RCC 7860 (cell line): ENCODE measurements around the gene CAMKMT.
"Not testable (repeated sequence)": the region's sequence is repeated elsewhere in the genome, so short reads cannot be mapped to it uniquely, and the experiment has no call there.

Experiments
- DNase-seq: peaks from one replicate; pipeline ENCODE4 v3.0.0-alpha.2; 2015; ENCODE audit warnings: low spot score
- FAIRE-seq: peaks from 2 replicates; lab custom pipeline; 2012; peaks lifted over from hg19 to GRCh38; lab: Jason Lieb, UNC

Gene CAMKMT

DNA sequence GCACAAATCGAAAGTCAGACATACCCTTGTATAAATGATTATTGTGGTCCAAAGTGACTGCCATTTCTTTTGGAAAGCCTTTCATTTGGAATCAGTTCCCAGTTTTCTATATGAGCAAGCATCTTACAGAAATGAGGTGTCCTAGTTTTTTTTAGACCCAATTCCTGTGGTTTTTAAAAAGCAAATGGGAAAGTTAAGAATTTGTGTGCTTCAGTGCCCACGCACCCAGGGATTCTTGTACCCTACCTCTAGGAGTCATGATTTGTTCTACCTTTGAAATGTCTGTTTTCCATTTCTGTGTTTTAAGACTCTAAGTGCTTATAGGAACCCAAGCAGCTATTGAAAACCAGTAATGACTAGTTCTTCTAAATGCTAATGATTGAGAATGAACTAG is 218.1 kb downstream of the CAMKMT start:
- no peak for DNase-seq
- FAIRE-seq = no peak

DNA sequence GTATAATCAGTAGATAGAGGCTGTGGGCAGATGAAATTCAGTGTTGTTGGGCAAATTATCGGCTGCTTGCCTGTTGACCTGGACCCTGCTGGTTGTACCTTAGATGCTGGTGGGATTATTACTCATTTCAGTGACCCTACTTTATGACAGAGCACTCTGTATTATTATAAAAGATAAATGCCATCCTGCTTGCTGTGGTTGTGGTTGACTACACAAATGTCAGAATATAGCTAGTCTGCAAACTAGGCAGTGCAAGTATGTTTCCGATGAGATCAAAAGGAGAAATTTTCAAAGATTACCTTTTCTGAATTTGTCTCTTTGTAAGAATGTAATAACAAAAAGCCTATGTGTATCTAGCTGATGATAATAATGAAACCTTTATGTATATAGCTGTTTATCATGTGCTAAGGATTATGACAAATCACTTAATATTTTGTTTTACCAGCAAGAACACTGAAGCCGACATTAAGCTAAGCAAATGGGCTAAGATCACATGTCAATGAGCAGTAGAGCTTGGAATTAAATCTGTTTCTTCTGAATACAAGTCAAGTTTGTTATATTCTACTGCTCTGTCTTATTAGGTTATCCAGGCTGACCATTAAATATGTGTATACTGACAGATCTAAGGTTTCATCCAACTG is 219.2 kb downstream of the CAMKMT start:
- FAIRE-seq = no peak

DNA sequence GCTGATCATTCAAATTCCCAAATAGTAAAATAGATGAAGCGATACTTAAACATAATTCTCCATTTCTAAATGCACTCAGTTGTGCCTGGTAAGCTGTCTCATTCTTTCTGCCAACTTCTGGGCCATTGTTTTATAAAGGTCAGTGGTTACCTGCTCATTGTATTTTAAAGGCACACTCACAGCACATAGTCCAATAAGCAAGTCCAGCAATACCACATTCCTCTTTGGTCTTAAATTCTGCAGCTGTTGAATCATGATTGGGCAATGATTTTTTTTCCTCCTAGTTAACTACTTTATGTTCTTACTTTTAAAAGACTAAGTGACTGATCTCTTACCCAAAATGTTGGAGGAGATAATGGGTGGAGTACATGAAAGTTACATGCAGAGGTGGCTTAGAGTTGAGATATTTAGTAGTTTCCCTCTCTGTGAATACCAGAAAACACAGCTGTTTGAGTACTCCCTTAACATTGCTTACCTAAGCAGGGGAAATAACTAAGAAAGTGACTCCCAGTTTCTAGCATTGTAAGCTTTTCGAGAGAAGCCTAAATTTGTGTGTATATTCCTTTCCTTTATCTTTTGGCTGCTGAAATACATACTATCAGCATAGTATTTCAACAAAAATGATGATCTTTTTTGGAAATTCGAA is 220.7 kb downstream of the CAMKMT start:
- DNase-seq (no peak), FAIRE-seq (no peak)

More for the DNA sequence above, 219.2 kb downstream of the CAMKMT start:
- no peak for DNase-seq

DNA sequence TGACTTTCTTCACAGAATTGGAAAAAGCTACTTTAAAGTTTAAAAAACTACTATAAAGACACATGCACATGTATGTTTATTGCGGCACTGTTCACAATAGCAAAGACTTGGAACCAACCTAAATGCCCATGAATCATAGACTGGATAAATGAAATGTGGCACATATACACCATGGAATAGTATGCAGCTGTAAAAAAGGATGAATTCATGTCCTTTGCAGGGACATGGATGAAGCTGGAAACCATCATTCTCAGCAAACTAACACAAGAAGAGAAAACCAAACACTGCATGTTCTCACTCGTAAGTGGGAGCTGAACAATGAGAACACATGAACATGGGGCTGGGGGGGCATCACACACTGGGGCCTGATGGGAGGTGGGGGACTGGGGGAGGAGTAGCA is 233.9 kb downstream of the CAMKMT start:
- not testable (repeated sequence) for DNase-seq, FAIRE-seq

DNA sequence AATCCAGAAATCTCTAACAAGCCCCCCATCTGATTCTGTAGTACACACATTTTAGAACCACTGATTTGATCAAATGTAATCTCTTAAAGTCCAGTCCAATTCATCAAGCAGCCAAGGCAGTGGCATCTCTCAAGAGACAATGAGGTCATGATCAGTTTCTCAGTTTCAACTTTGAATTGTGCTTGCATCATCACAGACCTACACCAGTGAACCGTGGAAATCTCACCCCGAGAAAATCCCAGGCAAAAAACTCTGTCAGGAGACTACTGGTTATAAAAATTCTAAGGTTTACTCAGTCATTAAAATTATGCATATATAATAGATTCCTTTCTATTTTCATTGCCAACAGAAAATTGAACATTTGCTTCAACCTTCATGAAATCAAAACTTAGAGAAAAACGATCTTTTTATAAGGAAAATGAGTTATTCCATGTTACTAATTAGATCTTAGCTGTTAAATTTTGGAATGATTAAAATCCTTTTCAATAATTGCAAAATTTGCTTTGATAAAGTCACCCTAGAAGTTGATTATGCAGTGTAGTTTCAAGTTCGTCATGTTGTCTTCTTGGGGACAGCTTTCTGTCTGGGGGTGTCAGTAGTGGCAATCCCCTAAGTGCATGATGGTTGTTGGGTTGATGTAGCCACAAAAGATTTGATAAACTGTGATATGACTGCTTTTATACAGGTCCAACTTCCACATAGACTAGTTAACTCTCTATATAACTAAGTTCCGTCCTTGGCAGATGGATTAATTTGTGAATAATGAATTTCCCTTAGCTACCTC is 235.0 kb downstream of the CAMKMT start:
- DNase-seq (no peak), FAIRE-seq (no peak)

DNA sequence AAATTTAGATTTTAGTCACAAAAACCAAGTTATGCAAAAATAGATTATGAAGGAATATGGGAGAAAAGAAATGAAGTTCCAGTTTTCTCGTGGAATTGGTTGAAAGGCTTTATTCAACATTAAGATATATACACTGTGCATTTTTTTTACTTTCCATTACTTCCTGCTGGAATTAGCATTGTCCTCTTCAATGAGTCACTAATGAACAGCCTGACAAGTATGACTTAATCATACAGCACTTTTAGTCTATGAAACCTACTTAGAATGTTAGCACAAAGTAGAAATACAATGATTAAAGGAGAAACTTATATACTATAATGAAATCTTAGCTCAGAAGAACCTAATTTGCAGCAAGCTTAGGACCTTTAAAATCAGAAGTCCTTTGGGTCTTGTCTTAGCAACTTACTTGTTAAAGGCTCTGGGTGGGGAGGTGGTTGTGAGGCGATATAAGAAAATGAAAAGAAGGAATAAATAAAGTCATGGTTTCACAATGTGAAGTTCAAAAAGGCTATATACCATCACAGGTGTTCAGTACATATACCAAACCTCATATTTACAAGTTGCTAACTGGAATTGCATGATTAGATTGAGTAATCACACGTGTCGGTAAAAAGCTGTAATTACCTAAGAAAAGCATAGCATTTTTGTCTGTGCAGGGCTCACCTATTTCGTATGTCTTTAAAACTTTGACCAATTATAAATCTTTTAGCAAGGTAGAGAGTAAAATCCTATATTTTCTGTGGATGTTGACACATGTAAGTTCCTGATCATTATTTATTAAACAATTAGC is 236.8 kb downstream of the CAMKMT start:
- no peak for DNase-seq
- no peak for FAIRE-seq

DNA sequence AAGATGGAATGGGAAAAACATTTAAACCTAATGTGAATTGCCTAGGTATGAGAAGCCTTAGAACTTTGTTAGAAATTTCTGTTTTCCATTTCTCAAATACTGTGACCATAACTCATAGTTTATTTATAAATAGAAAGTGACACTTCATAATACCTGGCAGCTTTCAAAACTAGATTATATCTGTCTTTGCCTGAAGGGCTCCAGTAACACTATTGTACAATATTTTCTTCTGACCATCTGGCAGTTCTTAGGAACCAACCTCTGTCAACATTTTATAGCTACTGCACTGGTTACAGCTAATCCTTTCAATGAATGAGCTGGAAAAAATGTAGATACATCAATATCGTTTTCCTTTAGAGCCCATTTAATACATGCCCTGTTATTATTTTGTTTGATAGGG is 237.4 kb downstream of the CAMKMT start:
- DNase-seq (no peak), FAIRE-seq (no peak)

DNA sequence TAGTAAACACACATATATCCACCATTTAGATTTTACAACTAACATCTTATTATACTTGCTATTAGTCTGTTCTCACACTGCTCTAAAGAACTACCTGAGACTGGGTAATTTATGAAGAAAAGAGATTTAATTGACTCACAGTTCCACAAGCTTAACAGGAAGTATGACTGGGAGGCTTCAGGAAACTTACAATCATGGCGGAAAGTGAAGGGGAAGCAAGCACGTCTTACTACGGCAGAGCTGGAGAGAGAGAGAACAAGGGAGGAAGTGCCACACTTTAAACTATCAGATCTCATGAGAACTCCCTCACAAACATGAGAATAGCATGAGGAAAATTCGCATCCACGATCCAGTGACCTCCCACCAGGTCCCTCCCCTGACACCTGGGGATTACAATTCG is 240.7 kb downstream of the CAMKMT start:
- FAIRE-seq (no peak), DNase-seq (no peak)

DNA sequence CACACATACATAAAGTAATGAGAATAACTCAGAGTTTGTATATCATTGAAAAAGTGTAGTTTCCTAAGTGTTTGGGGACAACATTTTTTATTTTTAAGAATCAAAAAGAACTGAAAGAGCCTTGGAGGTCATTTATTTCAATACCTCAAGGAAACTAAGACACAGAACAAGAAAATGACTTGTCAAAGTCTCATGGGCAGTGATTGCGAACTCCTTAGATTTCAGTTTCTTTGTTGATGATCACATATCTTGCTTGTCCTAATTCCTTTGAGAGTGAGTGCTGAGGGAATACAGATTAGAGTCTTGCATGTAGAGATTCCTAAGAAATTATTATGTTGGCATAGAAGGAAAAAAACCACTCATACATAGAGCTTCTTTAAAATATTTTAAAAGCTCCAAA is 243.8 kb downstream of the CAMKMT start:
- FAIRE-seq (no peak), DNase-seq (no peak)

DNA sequence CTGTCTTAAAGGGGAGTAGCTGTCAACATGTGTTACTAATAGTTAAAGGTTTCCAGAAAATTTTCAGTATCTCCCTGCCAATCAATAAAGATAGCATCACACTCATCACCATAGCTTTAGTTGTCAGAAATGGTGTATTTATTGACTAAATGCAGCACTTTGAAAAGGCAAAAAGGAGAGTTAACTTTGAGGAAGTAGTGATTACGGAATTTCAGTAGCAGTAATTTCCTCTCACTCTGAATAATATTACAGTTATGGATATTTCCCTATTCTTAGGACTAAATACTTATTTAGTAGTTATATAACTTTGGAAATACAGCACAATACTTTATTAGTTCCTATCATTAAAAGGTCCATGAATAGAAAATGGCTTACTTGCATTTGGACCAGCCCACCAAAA is 250.5 kb downstream of the CAMKMT start:
- FAIRE-seq (no peak), DNase-seq (no peak)

DNA sequence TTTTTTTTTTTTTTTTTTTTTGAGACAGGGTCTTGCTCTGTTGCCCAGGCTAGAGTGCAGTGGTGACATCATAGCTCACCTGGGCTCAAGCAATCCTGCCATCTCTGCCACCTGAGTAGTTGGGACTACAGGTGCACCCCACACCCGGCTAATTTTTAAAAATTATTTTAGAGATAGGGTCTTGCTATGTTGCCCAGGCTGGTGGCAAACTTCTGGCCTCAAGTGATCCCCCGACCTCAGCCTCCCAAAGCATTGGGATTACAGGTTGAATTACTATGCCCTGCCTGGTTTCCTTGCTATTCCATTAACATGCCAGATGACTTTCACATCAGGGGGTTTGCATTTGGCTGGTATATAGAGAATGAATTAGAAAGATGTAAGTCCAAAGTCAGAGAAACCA is 253.2 kb downstream of the CAMKMT start:
- no peak for FAIRE-seq
- no peak for DNase-seq

DNA sequence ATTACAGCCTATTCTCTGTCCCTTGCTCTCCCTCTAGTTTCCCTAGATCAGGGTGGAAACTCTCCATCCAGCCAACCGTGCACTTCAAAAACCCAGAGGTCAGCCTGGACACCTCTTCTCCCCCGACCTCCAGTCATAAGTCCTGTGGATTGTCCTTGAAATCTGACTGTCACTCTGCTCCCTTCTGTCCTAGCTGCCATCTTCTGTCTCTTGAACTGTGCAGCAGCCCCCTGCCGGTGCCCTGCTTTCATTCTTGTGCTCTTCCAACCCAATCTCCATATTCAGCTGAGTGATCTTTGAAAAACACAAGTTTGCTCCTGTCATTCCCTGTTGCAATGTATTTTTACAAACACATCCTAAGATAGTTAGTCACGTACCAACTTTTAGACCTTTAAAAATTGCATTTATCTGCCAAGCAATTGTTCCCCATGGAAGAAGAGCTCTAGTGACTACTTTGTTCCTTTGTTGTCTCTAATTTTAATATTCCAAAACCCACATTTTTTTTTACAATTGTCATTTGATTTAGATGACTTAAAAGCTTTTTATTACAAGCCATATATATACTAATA is 254.3 kb downstream of the CAMKMT start:
- DNase-seq (no peak), FAIRE-seq (no peak)

DNA sequence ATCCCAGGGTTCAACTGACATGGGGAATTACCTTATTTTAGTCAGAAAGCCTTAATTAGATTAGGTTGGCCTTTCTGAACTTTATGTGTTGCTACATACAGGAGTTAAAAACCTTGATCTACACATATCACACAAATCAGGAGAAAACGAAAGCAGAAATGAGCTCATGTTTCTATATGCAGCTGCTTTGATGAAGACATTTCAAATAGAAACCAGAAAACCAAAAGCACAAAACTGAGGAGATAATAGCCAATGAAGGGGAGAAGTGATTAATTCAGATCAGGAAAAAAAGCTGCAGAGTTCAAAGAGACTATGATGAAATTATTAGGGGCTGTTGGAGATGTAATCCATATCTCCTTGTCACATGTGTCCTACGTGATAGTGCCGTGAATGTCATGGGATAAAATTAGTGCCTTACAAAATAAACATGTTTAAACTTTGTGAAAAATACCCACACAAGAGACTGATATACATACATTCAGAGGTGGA is 255.0 kb downstream of the CAMKMT start:
- FAIRE-seq (no peak), DNase-seq (no peak)

DNA sequence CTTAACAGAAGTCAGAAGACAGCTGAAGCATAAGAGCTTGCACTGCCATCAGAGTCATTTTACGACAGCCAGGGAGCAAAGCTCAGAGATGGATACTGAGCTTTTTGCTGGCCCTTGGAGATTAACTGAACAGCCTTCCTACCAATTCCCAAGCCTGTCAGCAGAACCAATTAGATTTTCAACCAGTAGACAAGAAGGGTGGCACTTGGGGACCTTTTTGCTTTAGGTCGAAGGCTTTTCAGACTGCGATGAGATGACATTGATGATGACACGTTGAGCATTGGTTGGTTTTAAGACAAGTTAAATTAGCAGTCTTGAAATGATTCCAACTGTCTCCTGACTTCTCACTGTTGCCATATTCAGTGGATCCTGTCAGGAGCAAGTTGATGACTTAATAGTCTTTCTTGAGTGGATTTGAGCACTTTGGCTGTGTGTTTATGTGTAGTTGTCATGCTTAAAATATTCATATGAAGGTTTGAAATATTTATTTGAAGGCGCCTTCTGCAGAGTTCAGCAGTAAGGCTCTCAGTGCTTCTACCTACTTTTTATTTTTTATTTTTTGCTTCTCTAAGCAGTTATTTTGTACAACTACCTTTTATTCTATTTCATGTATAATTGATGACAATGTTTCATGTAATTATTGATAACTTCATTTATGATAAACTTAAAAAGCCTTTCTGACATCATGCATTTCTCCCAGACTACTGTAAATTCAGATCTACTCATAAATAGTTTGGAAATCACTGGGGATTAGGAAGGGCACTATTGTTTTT is 256.7 kb downstream of the CAMKMT start:
- FAIRE-seq (no peak), DNase-seq (no peak)

DNA sequence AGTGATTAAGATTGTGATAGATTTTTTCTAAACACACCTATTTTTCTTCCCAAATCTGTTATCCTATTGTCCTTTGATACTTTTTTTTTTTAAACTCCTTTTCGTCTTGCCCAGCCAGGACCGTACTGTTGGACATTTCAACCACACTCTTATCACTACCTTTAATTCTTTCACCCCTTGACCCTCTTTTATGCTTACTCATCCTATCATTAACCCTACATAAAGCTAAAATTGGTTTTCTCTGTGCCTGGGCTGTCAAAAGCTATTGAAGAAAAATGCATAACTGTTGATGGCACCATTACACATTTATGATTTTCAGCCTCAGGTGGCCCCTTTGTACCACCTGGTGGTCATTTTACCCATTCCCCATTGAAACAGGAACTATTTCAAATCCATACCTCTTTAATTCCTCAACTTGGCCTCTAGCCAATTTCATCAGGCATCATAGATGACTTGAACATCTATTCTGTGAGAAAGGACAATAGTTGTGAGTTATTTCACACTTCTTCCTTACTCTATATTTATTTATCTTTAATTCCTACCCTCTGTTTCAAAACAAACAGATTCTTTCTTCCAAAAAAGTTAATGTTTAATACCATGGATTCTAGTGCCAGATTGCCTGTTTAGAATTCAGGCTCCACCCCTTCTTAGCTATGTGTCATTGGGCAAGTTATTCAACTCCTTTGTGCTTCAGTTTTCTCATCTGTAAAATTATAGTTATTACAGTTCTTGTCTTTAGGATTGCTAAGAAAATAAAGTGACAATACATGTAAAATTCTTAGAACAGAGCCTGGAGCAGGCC is 258.6 kb downstream of the CAMKMT start:
- FAIRE-seq (no peak), DNase-seq (no peak)

DNA sequence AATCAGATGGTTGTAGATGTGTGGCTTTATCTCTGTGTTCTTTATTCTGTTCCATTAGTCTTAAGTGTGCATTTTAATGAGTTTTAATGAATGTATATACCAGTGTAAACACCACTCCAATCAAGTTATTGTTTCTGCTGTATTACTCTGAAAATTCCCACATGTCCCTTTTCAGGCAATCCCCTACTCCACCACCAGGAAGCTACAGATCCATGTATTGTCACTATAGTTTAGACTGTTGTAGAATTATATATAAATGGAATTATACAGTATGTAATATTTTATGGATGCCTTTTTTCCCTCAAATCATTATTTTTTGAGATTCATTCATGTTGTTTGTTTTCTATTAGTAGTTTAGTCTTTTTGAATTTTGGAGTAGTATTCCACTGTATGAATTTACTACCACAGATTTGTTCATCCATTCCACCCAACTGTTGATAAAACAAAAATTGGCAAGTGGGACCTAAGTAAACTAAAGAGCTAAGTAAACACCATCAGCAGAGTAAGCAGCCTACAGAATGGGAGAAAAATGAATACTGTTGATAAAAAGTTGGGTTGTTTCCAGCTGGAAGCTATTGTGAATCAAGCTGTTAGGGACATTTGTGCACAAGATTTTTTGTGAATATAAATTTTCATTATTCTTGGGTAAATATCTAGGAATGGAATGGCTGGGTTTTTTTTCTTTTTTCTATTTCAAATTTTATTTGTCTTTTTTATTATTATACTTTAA is 262.0 kb downstream of the CAMKMT start:
- FAIRE-seq (no peak), DNase-seq (no peak)

DNA sequence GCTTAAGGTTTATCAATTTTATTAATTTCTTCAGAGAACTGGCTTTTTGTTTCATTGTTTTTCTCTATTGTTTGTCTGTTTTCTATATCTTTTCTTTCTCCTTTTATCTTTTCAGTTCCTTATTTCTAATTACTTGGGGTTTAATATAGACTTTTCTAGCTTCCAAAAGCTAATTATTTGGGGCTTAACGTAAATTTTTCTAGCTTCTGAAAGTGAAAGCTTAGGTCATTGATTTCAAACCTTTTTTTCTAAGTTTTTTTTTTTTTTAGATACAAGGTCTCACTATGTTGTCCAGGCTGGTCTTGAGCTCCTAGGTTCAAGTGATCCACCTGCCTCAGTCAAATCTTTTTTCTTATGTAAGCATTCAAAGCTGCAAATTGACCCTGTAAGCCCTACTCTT is 266.6 kb downstream of the CAMKMT start:
- FAIRE-seq (no peak), DNase-seq (no peak)

DNA sequence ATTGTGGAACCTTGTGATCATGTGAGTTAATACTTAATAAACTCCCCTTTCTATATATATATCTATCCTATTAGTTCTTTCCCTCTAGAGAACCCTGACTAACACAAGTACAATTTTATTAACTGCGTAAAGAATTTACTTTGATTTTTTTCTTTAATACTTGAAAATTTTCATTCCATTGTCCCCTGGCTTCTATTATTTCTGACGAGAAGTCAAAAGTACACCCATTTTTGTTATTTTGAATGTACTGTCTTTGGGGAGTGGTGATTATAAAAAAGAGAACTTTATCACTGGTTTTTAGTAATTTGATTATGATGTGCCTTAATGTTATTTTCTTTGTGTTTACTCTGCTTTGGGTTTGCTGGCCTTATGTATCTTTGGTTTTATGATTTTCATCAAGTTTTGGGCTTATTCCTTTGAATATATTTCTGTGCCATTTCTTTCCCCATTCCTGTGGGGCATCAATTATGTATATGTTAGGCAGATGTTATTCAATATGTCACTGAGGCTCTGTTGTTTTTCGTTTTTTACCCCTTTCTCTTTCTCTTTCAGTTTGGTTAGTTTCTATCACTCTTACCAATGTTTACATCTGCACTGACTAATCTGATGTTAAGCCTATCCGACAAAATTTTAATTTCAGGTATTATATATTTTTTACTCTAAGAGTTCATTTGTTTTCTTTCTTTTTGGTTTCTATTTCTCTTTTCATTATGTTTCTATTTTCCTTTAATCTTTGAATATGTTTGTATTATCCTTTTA is 271.4 kb downstream of the CAMKMT start:
- DNase-seq = no peak
- FAIRE-seq = no peak
